K562 (cell line): ENCODE data around the gene BBOX1. TPM values are rescaled to one million over a fixed set of nuclear protein-coding genes. Genes with fewer than 3 reads are reported as not detected.

Experiments
- ATAC-seq: fragments of 200-7000 bp; cut with Tn5 transposase; 3 replicates; pipeline ENCODE4 v1.9.1; 2020; ENCODE audit warnings: moderate library complexity
- BruUV-seq: library from RNA; stranded (reverse); fragments of 400-500 nt; replicated peaks from 2 replicates; lab custom pipeline; 2021; lab: Mats Ljungman, UMichigan
- CTCF ChIA-PET: fragments of 300-600 bp; formaldehyde crosslinking; extraction: SDS; loops from one replicate; lab custom pipeline; 2021; ENCODE audit warnings: low intra/inter-chr PET ratio; lab: Yijun Ruan, JAX
- POLR2A ChIA-PET: fragments of 300-600, 350-650 bp; sonication (Branson Sonifier 250); formaldehyde crosslinking; extraction: SDS; loops from one replicate; lab custom pipeline; 2021; ENCODE audit warnings: antibody characterized with exemption, inconsistent platforms; lab: Yijun Ruan, JAX
- DNase-seq, 4 experiments: peaks; one replicate each; pipeline versions ENCODE4 v3.0.0 to v3.0.0-alpha.2; 2011 to 2018; ENCODE audit warnings: low spot score in 3 of 4, mixed read lengths in 3 of 4; ENCODE audit errors: extremely low read depth in 1 of 4
- FAIRE-seq: peaks from 2 replicates; lab custom pipeline; 2011; peaks lifted over from hg19 to GRCh38; lab: Jason Lieb, UNC
- H2AFZ ChIP-seq: 2 replicates; pipeline ENCODE4 v1.6.0; 2011; ENCODE audit warnings: low read depth, low read length, control low read depth, inconsistent platforms
- H3K27ac ChIP-seq: fragments of 200-600 bp; 3 replicates; pipeline ENCODE4 v1.8.0; 2011; ENCODE audit warnings: low read depth, mild to moderate bottlenecking, control low read depth, inconsistent platforms, low read length, moderate library complexity, mixed read lengths; ENCODE audit errors: extremely low read depth
- H3K27me3 ChIP-seq, 2 experiments: fragments of 300-600 bp in 1 of 2; 2 replicates in 1 of 2; 3 replicates in 1 of 2; pipeline versions ENCODE4 v1.6.0 to v1.8.0; 2011; ENCODE audit warnings: inconsistent platforms in 2 of 2, low read length in 2 of 2, mild to moderate bottlenecking in 1 of 2, mixed read lengths in 1 of 2, moderate library complexity in 1 of 2; ENCODE audit not compliant: control insufficient read depth in 2 of 2, insufficient read depth in 2 of 2
- H3K36me3 ChIP-seq: fragments of 300-600 bp; 3 replicates; pipeline ENCODE4 v1.8.0; 2011; ENCODE audit warnings: mild to moderate bottlenecking, low read length, inconsistent platforms; ENCODE audit not compliant: control insufficient read depth, insufficient read depth
- H3K4me1 ChIP-seq, 2 experiments: fragments of 200-600 bp in 1 of 2; replicated peaks in 1 of 2; 2 replicates in 1 of 2; 3 replicates in 1 of 2; pipeline versions ENCODE4 v1.5.1 to v1.8.0; 2011; ENCODE audit warnings: inconsistent platforms in 2 of 2, low read length in 2 of 2, mild to moderate bottlenecking in 1 of 2, mixed read lengths in 1 of 2, moderate library complexity in 1 of 2; ENCODE audit not compliant: control insufficient read depth in 2 of 2, insufficient read depth in 2 of 2
- H3K4me2 ChIP-seq: 2 replicates; pipeline ENCODE4 v1.6.1; 2011; ENCODE audit warnings: low read length, control low read depth, inconsistent platforms, mixed read lengths; ENCODE audit not compliant: insufficient read depth
- H3K4me3 ChIP-seq: fragments of 200-600 bp; sonication (generic), shearing (Covaris generic); 2 replicates; pipeline ENCODE4 v1.5.1; 2016; ENCODE audit warnings: control low read depth, inconsistent platforms
- H3K79me2 ChIP-seq: fragments of 200-600 bp; 3 replicates; pipeline ENCODE4 v1.8.0; 2011; ENCODE audit warnings: low read length, inconsistent platforms; ENCODE audit not compliant: control insufficient read depth, insufficient read depth
- H3K9ac ChIP-seq, 2 experiments: 2 replicates each; pipeline versions ENCODE4 v1.6.0 to v1.6.1; 2011; ENCODE audit warnings: low read depth in 2 of 2, low read length in 2 of 2, control low read depth in 1 of 2, inconsistent platforms in 1 of 2, mild to moderate bottlenecking in 1 of 2, mixed read lengths in 1 of 2; ENCODE audit not compliant: insufficient read depth in 1 of 2
- H3K9me1 ChIP-seq: one replicate; pipeline ENCODE4 v1.6.0; 2011; ENCODE audit warnings: inconsistent platforms, mild to moderate bottlenecking, low read length, moderate library complexity; ENCODE audit not compliant: control insufficient read depth, insufficient read depth
- H3K9me3 ChIP-seq: replicated peaks from 2 replicates; pipeline ENCODE4 v1.5.1; 2011; ENCODE audit warnings: low read depth, low read length, inconsistent platforms; ENCODE audit not compliant: control insufficient read depth, insufficient read depth
- H4K20me1 ChIP-seq: replicated peaks from 2 replicates; pipeline ENCODE4 v1.6.1; 2011; ENCODE audit warnings: low read length, inconsistent platforms, mixed read lengths; ENCODE audit not compliant: control insufficient read depth, insufficient read depth
- E2F5 ChIP-seq: sonication (generic); formaldehyde crosslinking; IDR thresholded peaks from 2 replicates; pipeline ENCODE4 v1.8.0; 2022; ENCODE audit warnings: mild to moderate bottlenecking, missing genetic modification reagents
- EHMT2 ChIP-seq: fragments of 450-650 bp; IDR thresholded peaks from 2 replicates; pipeline ENCODE4 v1.6.1; 2018; ENCODE audit warnings: antibody characterized with exemption
- FOXM1 ChIP-seq, 2 experiments: fragments of 450-650 bp in 1 of 2; sonication (generic) in 1 of 2; formaldehyde crosslinking in 1 of 2; IDR thresholded peaks; 2 replicates each; pipeline versions ENCODE4 v1.6.1 to v1.9.0; 2017 to 2022; ENCODE audit warnings: low read depth in 2 of 2, mild to moderate bottlenecking in 2 of 2, missing genetic modification reagents in 1 of 2, moderate library complexity in 1 of 2
- GTF2F1 ChIP-seq: IDR thresholded peaks from 2 replicates; pipeline ENCODE4 v1.6.1; 2011; ENCODE audit warnings: low read depth, low read length, improper control_type of control experiment
- MTF1 ChIP-seq: fragments of 250-450 bp; sonication (Bioruptor Pico); IDR thresholded peaks from 2 replicates; pipeline ENCODE4 v1.9.0; 2021; ENCODE audit warnings: moderate library complexity, mild to moderate bottlenecking, inconsistent platforms, borderline replicate concordance
- NFIX ChIP-seq: fragments of 250-450 bp; sonication (Bioruptor Pico); IDR thresholded peaks from 2 replicates; pipeline ENCODE4 v1.4.0; 2020; ENCODE audit warnings: low read depth, mild to moderate bottlenecking, moderate library complexity
- PHF20 ChIP-seq: fragments of 450-650 bp; IDR thresholded peaks from 2 replicates; pipeline ENCODE4 v1.6.1; 2018; ENCODE audit not compliant: partially characterized antibody
- POLR3G ChIP-seq: IDR thresholded peaks from 2 replicates; pipeline ENCODE4 v1.6.1; 2011; ENCODE audit not compliant: insufficient read length, insufficient replicate concordance; ENCODE audit errors: extremely low read depth
- PRPF4 ChIP-seq: fragments of 200-400 bp; formaldehyde crosslinking; IDR thresholded peaks from one replicate; pipeline ENCODE4 v1.6.1; 2017; ENCODE audit warnings: low read length, low read depth, mild to moderate bottlenecking; ENCODE audit not compliant: insufficient read depth, poor library complexity, severe bottlenecking
- RFX1 ChIP-seq: fragments of 450-650 bp; IDR thresholded peaks from 2 replicates; pipeline ENCODE4 v1.6.1; 2016; ENCODE audit warnings: mild to moderate bottlenecking, moderate library complexity
- SIN3B ChIP-seq: fragments of 450-650 bp; IDR thresholded peaks from 2 replicates; pipeline ENCODE4 v1.6.1; 2017; ENCODE audit warnings: low read depth, mild to moderate bottlenecking, moderate library complexity
- SRF ChIP-seq, 2 experiments: fragments of 250-450, 450-650 bp in 1 of 2; sonication (Bioruptor Pico) in 1 of 2; sonication (generic) in 1 of 2; formaldehyde crosslinking; IDR thresholded peaks; 2 replicates each; pipeline versions ENCODE4 v1.5.0 to v1.5.1; 2020 to 2022; ENCODE audit warnings: mild to moderate bottlenecking in 1 of 2, missing genetic modification reagents in 1 of 2
- TEAD1 ChIP-seq, 2 experiments: fragments of 450-650 bp in 1 of 2; sonication (generic) in 1 of 2; formaldehyde crosslinking; IDR thresholded peaks; 2 replicates each; pipeline versions ENCODE4 v1.4.0 to v1.8.0; 2020 to 2022; ENCODE audit warnings: mild to moderate bottlenecking in 2 of 2, missing genetic modification reagents in 1 of 2
- TRIM28 ChIP-seq: fragments of 450-650 bp; IDR thresholded peaks from 2 replicates; pipeline ENCODE4 v1.6.1; 2017
- XRCC4 ChIP-seq: IDR thresholded peaks from one replicate; pipeline ENCODE4 v1.6.1; 2011; ENCODE audit not compliant: insufficient read depth, insufficient read length; ENCODE audit errors: extremely low read depth
- ZNF764 ChIP-seq: fragments of 250-450 bp; sonication (Bioruptor Pico); IDR thresholded peaks from 2 replicates; pipeline ENCODE4 v1.4.0; 2020; ENCODE audit warnings: low read depth, mild to moderate bottlenecking, moderate library complexity
- in situ Hi-C: fragments of 300-500 bp; cut with MboI; formaldehyde crosslinking; loops from 4 replicates; pipeline ENCODE4 v1.15.0; 2018; ENCODE audit warnings: inconsistent platforms, mixed read lengths
- intact Hi-C: fragments of 100-400 bp; cut with micrococcal nuclease; formaldehyde crosslinking; loops from 2 replicates; pipeline ENCODE4 v1.14.2; 2022
- polyA plus RNA-seq, 8 experiments: library from polyadenylated mRNA; depleted of rRNA in 4 of 8; stranded (reverse) in 5 of 8; unstranded in 3 of 8; fragments of >200 nt; fragmentation: Nextera tagmentation in 2 of 8; fragmentation: Illumina TruSeq in 1 of 8; extraction: Ambion mirVana in 2 of 8; extraction: Trizol in 1 of 8; gene quantifications; 2 replicates each; pipeline versions ENCODE4 v1.2.1 to v1.2.3, GENCODE V29; 2011 to 2014; ENCODE audit warnings: inconsistent platforms in 1 of 8, missing spikeins in 1 of 8
- total RNA-seq, 7 experiments: library from RNA; depleted of rRNA in 6 of 7; stranded (reverse); fragments of >200 nt in 6 of 7; fragmentation: Illumina TruSeq in 2 of 7; extraction: Trizol in 2 of 7; gene quantifications; 2 replicates each; pipeline versions ENCODE4 v1.2.1 to v1.2.3, GENCODE V29; 2011 to 2021; ENCODE audit warnings: low replicate concordance in 1 of 7
- TF ChIP-seq, protein P1 (sequence below): fragments of 250-450 bp; sonication (Bioruptor Pico); IDR thresholded peaks from 2 replicates; pipeline ENCODE4 v1.4.0; 2020; ENCODE audit warnings: mild to moderate bottlenecking, moderate library complexity

The BBOX1 gene
- total and polyA plus RNA-seq, 9 of the 15 experiments (the other 6 are each of a cell fraction or from before 2014, with no cell fraction given), result not detected

DNA sequence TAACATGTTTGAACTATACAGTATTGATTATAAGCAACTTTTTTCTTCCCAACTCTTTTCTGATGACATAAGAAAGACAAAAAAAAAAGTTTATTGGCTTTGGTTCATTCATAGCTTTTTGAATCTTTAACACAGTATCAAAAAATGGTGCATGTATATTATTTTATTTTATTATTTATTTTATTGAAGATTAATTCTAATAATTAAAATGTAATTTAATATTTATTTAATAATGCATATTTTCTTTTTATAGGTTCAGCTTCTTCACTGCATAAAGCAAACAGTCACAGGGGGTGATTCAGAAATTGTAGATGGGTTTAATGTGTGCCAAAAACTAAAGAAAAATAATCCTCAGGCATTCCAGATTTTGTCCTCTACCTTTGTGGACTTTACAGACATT is 78.8 kb downstream of the BBOX1 start:
- Histone ChIP-seq H2AFZ (no peak overlapping the region), H4K20me1 (no peaks in the 10 kb centered on the region), H3K27ac (no peak overlapping the region), H3K9me1 (no peaks in the 10 kb centered on the region), H3K9me3 (no peaks in the 10 kb centered on the region; the same call in 1 of the 2 replicates), H3K4me3 (no peak overlapping the region), H3K4me1 (no peaks in the 10 kb centered on the region), H3K27me3 (no peaks in the 10 kb centered on the region), H3K36me3 (no peaks in the 10 kb centered on the region), H3K9ac (no peak overlapping the region), H3K4me2 (no peak overlapping the region), H3K79me2 (no peaks in the 10 kb centered on the region)
- intact Hi-C loops, result no loop called here
- CTCF ChIA-PET, result no interaction called here
- no peak for ATAC-seq
- DNase-seq, result no peak
- in situ Hi-C loops, result no loop called here
- no TSS peak for BruUV-seq
- POLR2A ChIA-PET, result no interaction called here
- FAIRE-seq, result no peak
- TF ChIP-seq SRF (CRISPR knock-in tag; IDR thresholded peaks at IDR 0.05), result no peak
- no peak for TF ChIP-seq XRCC4
- no peak for TF ChIP-seq POLR3G
- no peak for TF ChIP-seq TRIM28
- TF ChIP-seq NFIX (CRISPR knock-in tag), result no peak
- no peak for TF ChIP-seq FOXM1 (IDR thresholded peaks at IDR 0.05; ENCODE audit: low read depth)
- TF ChIP-seq FOXM1 (CRISPR knock-in tag; IDR thresholded peaks at IDR 0.05; ENCODE audit: low read depth), result no peak
- no peak for TF ChIP-seq GTF2F1
- TF ChIP-seq EHMT2, result no peak
- TF ChIP-seq RFX1, result no peak
- no peak for TF ChIP-seq ZNF764 (CRISPR knock-in tag)
- TF ChIP-seq TEAD1 (CRISPR knock-in tag; IDR thresholded peaks at IDR 0.05), result no peak
- no peak for TF ChIP-seq PRPF4
- TF ChIP-seq, protein P1, sequence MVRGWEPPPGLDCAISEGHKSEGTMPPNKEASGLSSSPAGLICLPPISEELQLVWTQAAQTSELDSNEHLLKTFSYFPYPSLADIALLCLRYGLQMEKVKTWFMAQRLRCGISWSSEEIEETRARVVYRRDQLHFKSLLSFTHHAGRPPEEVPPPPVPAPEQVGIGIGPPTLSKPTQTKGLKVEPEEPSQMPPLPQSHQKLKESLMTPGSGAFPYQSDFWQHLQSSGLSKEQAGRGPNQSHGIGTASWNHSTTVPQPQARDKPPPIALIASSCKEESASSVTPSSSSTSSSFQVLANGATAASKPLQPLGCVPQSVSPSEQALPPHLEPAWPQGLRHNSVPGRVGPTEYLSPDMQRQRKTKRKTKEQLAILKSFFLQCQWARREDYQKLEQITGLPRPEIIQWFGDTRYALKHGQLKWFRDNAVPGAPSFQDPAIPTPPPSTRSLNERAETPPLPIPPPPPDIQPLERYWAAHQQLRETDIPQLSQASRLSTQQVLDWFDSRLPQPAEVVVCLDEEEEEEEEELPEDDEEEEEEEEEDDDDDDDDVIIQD (CRISPR knock-in tag), result no peak
- no peak for TF ChIP-seq MTF1 (CRISPR knock-in tag)
- no peak for TF ChIP-seq E2F5 (CRISPR knock-in tag)
- no peak for TF ChIP-seq SIN3B
- no peak for TF ChIP-seq PHF20
